Gastroesophageal sphincter (tissue), 3 donors: ENCODE data around the gene HEPACAM.

Experiments
- EP300 ChIP-seq: sonication (generic); formaldehyde crosslinking; IDR thresholded peaks from one replicate; pipeline ENCODE4 v1.6.1; 2017; ENCODE audit warnings: antibody characterized with exemption, mild to moderate bottlenecking
- POLR2A ChIP-seq, 2 donors: fragments of 450-650 bp; IDR thresholded peaks; one replicate each; pipeline ENCODE4 v1.6.1; 2017; ENCODE audit warnings: antibody characterized with exemption in 2 of 2, mild to moderate bottlenecking in 2 of 2, moderate library complexity in 1 of 2
- POLR2AphosphoS5 ChIP-seq: sonication (generic); formaldehyde crosslinking; IDR thresholded peaks from one replicate; pipeline ENCODE4 v1.6.1; 2017; ENCODE audit warnings: antibody characterized with exemption
- TF ChIP-seq, protein P1 (sequence below), 4 experiments: fragments of 200-600 bp in 2 of 4; fragments of 450-650 bp in 2 of 4; sonication (generic) in 1 of 4; IDR thresholded peaks; one replicate each; pipeline ENCODE4 v1.5.1; 2017 to 2019; ENCODE audit warnings: antibody characterized with exemption in 4 of 4, mild to moderate bottlenecking in 2 of 4, moderate library complexity in 2 of 4

DNA sequence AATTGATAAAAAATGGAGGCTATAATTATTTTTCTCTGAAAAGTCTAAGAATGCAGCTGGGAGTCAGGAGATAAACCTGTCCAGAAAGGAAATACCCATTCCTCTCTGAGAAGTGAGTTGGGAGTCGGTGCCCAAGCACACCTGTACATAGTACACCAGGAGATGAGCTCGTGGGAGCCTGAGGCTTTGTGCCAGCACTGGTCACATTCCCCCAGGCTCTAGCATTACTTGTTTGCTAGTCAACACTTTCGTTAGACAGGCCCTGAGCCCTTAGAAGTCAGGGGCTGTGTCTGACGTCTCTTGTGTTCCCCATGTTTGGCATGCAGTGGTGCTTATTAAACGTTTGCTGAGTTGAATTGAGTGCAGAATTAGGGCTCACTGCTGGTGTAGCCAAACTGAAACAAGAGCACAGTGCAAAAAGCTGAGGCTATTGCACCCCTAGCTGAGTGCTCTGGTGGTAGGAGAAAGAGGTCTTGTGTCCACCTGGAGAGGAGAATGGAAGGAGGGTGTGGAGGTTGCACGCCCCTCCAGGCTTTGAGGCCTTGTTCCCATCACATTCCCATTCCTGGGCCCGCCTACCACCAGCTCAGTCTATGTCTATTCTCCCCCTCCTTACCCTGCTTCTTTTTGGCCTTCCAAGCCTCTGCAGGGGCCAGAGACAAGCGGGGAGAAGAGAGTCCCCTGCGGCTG lies 45.0 kb downstream of the HEPACAM start:
- TF ChIP-seq, protein P1, sequence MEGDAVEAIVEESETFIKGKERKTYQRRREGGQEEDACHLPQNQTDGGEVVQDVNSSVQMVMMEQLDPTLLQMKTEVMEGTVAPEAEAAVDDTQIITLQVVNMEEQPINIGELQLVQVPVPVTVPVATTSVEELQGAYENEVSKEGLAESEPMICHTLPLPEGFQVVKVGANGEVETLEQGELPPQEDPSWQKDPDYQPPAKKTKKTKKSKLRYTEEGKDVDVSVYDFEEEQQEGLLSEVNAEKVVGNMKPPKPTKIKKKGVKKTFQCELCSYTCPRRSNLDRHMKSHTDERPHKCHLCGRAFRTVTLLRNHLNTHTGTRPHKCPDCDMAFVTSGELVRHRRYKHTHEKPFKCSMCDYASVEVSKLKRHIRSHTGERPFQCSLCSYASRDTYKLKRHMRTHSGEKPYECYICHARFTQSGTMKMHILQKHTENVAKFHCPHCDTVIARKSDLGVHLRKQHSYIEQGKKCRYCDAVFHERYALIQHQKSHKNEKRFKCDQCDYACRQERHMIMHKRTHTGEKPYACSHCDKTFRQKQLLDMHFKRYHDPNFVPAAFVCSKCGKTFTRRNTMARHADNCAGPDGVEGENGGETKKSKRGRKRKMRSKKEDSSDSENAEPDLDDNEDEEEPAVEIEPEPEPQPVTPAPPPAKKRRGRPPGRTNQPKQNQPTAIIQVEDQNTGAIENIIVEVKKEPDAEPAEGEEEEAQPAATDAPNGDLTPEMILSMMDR (IDR thresholded peaks at IDR 0.05), result no peak
- TF ChIP-seq POLR2AphosphoS5 (no peak), POLR2A (IDR thresholded peaks at IDR 0.05) (no peak), EP300 (no peak)
